CD4-positive, alpha-beta T cell (primary cell): ENCODE results near the gene CLSTN3. TPM values are rescaled to one million over a fixed set of nuclear protein-coding genes. Genes with fewer than 3 reads are reported as not detected.

ENCODE experiments used
- ATAC-seq: fragments of 200-7000 bp; cut with Tn5 transposase; one replicate; pipeline ENCODE4 v1.10.0; 2022; ENCODE audit warnings: mild to moderate bottlenecking; ENCODE audit not compliant: poor library complexity
- CTCF ChIA-PET: fragments of 350-600 bp; sonication (Branson Sonifier 250); formaldehyde crosslinking; loops from one replicate; lab custom pipeline; 2021; ENCODE audit warnings: antibody characterized with exemption, inconsistent platforms; lab: Charles Lee
- POLR2A ChIA-PET: fragments of 350-600 bp; sonication (Branson Sonifier 250); formaldehyde crosslinking; loops from one replicate; lab custom pipeline; 2021; ENCODE audit warnings: antibody characterized with exemption, inconsistent platforms; lab: Charles Lee
- DNase-seq, 14 experiments: peaks; one replicate each; pipeline ENCODE4 v3.0.0-alpha.2; 2013 to 2020; ENCODE audit warnings: mixed read lengths in 2 of 14
- H3K27ac ChIP-seq, 2 donors: one replicate each; pipeline versions ENCODE4 v1.5.1 to v1.7.0; 2013; ENCODE audit warnings: low read length in 2 of 2, low read depth in 1 of 2, mild to moderate bottlenecking in 1 of 2
- H3K27me3 ChIP-seq, 2 experiments: 1 replicate in 1 of 2; 2 replicates in 1 of 2; pipeline versions ENCODE4 v1.6.1 to v1.7.0; 2013; ENCODE audit warnings: low read length in 2 of 2, control low read depth in 1 of 2, mild to moderate bottlenecking in 1 of 2, moderate library complexity in 1 of 2; ENCODE audit not compliant: insufficient read depth in 2 of 2, control insufficient read depth in 1 of 2
- H3K36me3 ChIP-seq: one replicate; pipeline ENCODE4 v1.6.1; 2013; ENCODE audit warnings: low read length, control low read depth; ENCODE audit not compliant: insufficient read depth
- H3K4me1 ChIP-seq: one replicate; pipeline ENCODE4 v1.6.1; 2013; ENCODE audit warnings: low read length, control low read depth; ENCODE audit not compliant: insufficient read depth
- H3K4me3 ChIP-seq: one replicate; pipeline ENCODE4 v1.5.1; 2013; ENCODE audit warnings: mild to moderate bottlenecking, low read length, moderate library complexity
- H3K9me3 ChIP-seq, 2 experiments: 1 replicate in 1 of 2; 2 replicates in 1 of 2; pipeline versions ENCODE4 v1.6.1 to v1.7.0; 2013; ENCODE audit warnings: low read length in 2 of 2, mild to moderate bottlenecking in 2 of 2, control low read depth in 1 of 2, moderate library complexity in 1 of 2; ENCODE audit not compliant: control insufficient read depth in 1 of 2, insufficient read depth in 1 of 2
- H3K27ac Mint-ChIP-seq: one replicate; pipeline ENCODE4 v1.8.0; 2020; ENCODE audit warnings: mixed read lengths
- H3K27me3 Mint-ChIP-seq: one replicate; pipeline ENCODE4 v1.8.0; 2021; ENCODE audit warnings: mixed read lengths
- H3K36me3 Mint-ChIP-seq: one replicate; pipeline ENCODE4 v1.8.0; 2021; ENCODE audit warnings: low read depth, mixed read lengths
- H3K4me1 Mint-ChIP-seq: one replicate; pipeline ENCODE4 v1.8.0; 2021; ENCODE audit warnings: low read depth, mixed read lengths
- H3K4me3 Mint-ChIP-seq: one replicate; pipeline ENCODE4 v1.8.0; 2020; ENCODE audit warnings: mild to moderate bottlenecking, mixed read lengths
- H3K9me3 Mint-ChIP-seq: one replicate; pipeline ENCODE4 v1.8.0; 2020; ENCODE audit warnings: mixed read lengths
- intact Hi-C, 2 experiments: fragments of 100-400 bp; cut with DNase I in 1 of 2; cut with micrococcal nuclease in 1 of 2; formaldehyde crosslinking; loops; one replicate each; pipeline versions ENCODE4 v1.15.1 to v1.9.0; 2023 to 2025; cut with DNase I, micrococcal nuclease
- total RNA-seq, 174 experiments: library from RNA in 2 of 174; stranded (reverse) in 2 of 174; gene quantifications; one replicate each; pipeline ENCODE4 v1.2.3 and lab custom pipeline; 2021 to 2026
- TF ChIP-seq, protein P1 (sequence below): fragments of 200-600 bp; IDR thresholded peaks from one replicate; pipeline ENCODE4 v1.8.0; 2022; ENCODE audit warnings: antibody characterized with exemption, mild to moderate bottlenecking

Gene CLSTN3
- total RNA-seq, 2 experiments from 2014 or later: 29.1 to 33.9 TPM

DNA sequence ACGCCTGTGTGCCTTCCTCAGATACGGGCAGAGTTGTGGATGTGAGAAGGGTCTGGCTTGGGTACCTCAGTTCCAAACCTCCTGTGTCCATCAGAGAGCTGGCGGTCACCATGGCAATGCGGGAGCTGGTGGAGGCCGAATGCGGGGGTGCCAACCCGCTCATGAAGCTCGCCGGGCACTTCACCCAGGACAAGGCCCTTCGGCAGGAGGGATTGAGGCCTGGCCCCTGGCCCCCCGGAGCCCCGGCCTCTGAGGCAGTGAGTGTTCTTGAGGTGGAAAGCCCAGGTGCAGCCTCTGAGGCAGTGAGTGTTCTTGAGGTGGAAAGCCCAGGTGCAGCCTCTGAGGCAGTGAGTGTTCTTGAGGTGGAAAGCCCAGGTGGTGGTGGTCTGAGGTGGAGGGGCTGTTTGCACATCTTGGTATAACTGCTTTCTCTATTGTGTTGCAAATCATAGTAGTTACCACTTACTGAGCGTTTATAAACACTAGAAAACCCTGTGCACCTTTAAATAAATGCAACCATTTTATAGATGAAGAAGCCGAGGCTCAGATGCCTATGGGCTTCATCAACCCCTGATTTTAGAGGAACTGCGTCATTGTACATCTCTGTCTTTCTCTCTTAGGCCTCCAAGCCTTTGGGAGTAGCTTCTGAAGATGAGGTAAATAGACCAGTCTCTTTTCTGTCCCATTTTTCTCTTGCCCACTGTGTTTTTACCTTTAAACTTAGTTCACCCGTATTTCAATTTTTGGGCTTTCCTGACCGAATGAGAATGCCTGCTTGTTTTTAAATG lies 60.3 kb downstream of the CLSTN3 start:
- H3K27me3 ChIP-seq: no peaks in the 10 kb centered on the region
- H3K4me3 Mint-ChIP-seq: peak overlapping the region; percentile 98
- ChIA-PET CTCF (interaction anchor here (1.5 to 2.2 kb wide), 2 partner anchors 48 to 246 kb away, joined by 3 to 6 read pairs; no protein-coding TSS in a partner anchor), POLR2A (interaction anchor here (1.0 kb wide), 1 partner anchor 8 kb away, joined by 3 read pairs; no protein-coding TSS in a partner anchor)
- peak overlapping the region; percentile 91 for H3K4me3 ChIP-seq
- H3K27me3 Mint-ChIP-seq: no peaks in the 10 kb centered on the region
- peak overlapping the region; percentile 18 to 64 for H3K27ac ChIP-seq
- ATAC-seq: no peak
- H3K36me3 Mint-ChIP-seq: peaks cover 34% of the 10 kb centered on the region
- intact Hi-C loops: loop anchor here in 1 of 2 experiments (10.0 kb wide), 2 partner anchors 286 to 834 kb away; partner anchors contain the start of gene LRRC23
- H3K4me1 ChIP-seq: peaks cover 27% of the 10 kb centered on the region
- H3K9me3 ChIP-seq: no peaks in the 10 kb centered on the region
- peaks cover 60% of the 10 kb centered on the region for H3K4me1 Mint-ChIP-seq
- DNase-seq: peak in 5 of 14 experiments; percentile 0 to 43 (median 4)
- H3K9me3 Mint-ChIP-seq: no peaks in the 10 kb centered on the region
- TF ChIP-seq, protein P1, sequence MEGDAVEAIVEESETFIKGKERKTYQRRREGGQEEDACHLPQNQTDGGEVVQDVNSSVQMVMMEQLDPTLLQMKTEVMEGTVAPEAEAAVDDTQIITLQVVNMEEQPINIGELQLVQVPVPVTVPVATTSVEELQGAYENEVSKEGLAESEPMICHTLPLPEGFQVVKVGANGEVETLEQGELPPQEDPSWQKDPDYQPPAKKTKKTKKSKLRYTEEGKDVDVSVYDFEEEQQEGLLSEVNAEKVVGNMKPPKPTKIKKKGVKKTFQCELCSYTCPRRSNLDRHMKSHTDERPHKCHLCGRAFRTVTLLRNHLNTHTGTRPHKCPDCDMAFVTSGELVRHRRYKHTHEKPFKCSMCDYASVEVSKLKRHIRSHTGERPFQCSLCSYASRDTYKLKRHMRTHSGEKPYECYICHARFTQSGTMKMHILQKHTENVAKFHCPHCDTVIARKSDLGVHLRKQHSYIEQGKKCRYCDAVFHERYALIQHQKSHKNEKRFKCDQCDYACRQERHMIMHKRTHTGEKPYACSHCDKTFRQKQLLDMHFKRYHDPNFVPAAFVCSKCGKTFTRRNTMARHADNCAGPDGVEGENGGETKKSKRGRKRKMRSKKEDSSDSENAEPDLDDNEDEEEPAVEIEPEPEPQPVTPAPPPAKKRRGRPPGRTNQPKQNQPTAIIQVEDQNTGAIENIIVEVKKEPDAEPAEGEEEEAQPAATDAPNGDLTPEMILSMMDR: no peak
- H3K27ac Mint-ChIP-seq: peak overlapping the region; percentile 76
- H3K36me3 ChIP-seq: peaks cover 10% of the 10 kb centered on the region

DNA sequence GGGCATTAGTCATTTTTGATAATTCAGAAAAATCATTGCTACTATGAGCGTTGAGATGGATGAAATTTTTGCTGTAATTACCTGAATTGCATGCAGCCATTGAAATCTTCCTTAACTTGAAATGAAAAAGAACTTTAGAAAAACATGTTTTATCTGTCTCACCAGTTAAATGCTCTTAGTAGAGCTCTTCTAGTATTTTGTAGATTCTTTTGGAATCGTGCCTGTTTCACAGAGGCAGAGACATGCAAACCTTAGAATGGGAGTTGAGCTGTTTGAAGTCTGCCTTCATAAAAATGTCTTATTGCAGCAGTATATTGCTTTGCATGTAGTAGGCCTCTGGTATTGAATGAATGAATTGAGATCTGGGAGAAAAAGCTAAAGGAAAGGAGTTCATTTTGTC lies 63.5 kb downstream of the CLSTN3 start:
- TF ChIP-seq, protein P1: no peak

DNA sequence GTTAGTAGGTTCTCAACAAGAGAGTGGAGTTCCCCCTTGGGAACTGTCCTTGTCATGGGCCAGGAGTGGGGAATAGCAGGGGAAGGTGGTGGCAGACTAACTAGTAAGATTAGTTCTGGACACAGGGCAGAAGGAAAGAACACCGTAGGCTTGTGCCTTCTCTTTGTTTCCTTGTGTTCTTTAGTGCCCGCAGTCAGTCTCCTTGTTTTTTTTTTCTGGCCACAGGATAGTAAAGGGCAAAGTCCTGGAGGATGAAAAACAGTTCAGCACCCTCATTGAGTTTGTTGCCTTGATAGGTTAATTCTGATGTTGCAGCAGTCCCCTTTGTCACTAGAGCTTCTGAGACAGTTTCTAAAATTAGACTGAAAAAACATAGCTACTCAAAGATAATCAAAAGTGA lies 67.7 kb downstream of the CLSTN3 start:
- Mint-ChIP-seq H3K4me1 (peaks cover 24% of the 10 kb centered on the region), H3K27me3 (no peaks in the 10 kb centered on the region), H3K9me3 (no peaks in the 10 kb centered on the region), H3K4me3 (no peak overlapping the region), H3K36me3 (peaks cover 55% of the 10 kb centered on the region), H3K27ac (no peak overlapping the region)
- H3K27ac ChIP-seq: no peak overlapping the region
- no peaks in the 10 kb centered on the region for H3K4me1 ChIP-seq
- H3K27me3 ChIP-seq: no peaks in the 10 kb centered on the region
- no peak overlapping the region for H3K4me3 ChIP-seq
- ATAC-seq (no peak), DNase-seq (no peak)
- TF ChIP-seq, protein P1: no peak
- POLR2A ChIA-PET: interaction anchor here (0.9 kb wide), 1 partner anchor 8 kb away, joined by 3 read pairs; the partner anchor contains the start of gene PEX5
- CTCF ChIA-PET: no interaction called here
- no peaks in the 10 kb centered on the region for H3K9me3 ChIP-seq
- H3K36me3 ChIP-seq: peaks cover 25% of the 10 kb centered on the region
- intact Hi-C loops: loop anchor here in 1 of 2 experiments (10.0 kb wide), 2 partner anchors 293 to 827 kb away; partner anchors contain the start of gene LRRC23

More for the DNA sequence above, 63.5 kb downstream of the CLSTN3 start:
- Histone ChIP-seq H3K27me3 (no peaks in the 10 kb centered on the region), H3K4me1 (peaks cover 21% of the 10 kb centered on the region), H3K4me3 (no peak overlapping the region), H3K9me3 (no peaks in the 10 kb centered on the region), H3K27ac (no peak overlapping the region), H3K36me3 (peaks cover 12% of the 10 kb centered on the region)
- Mint-ChIP-seq H3K36me3 (peaks cover 46% of the 10 kb centered on the region), H3K9me3 (no peaks in the 10 kb centered on the region), H3K27me3 (no peaks in the 10 kb centered on the region), H3K4me1 (peaks cover 54% of the 10 kb centered on the region), H3K4me3 (no peak overlapping the region), H3K27ac (no peak overlapping the region)
- ATAC-seq: no peak
- intact Hi-C loops: loop anchor here in 1 of 2 experiments (2.0 to 10.0 kb wide), 3 partner anchors 59 to 831 kb away; partner anchors contain the start of gene LRRC23
- CTCF ChIA-PET: no interaction called here
- POLR2A ChIA-PET: interaction anchor here (0.9 kb wide), 1 partner anchor 13 kb away, joined by 3 read pairs; no protein-coding TSS in a partner anchor
- DNase-seq: no peak
